GM12874 (cell line): ENCODE results near the gene HNRNPA1.

Source experiments
- CTCF ChIP-seq: IDR thresholded peaks from 2 replicates; pipeline ENCODE4 v1.5.1; 2011; ENCODE audit warnings: low read depth, mild to moderate bottlenecking, control low read depth, low read length, moderate library complexity; ENCODE audit not compliant: insufficient read depth

Gene HNRNPA1

GRCh38 chr12:54262403-54262925 lies 18.1 kb upstream of the HNRNPA1 start:
- TF ChIP-seq CTCF, result no peak

- TF ChIP-seq CTCF, result no peak
These were observed 15.1 kb upstream of the HNRNPA1 start for GRCh38 chr12:54265364-54265812.

GRCh38 chr12:54266852-54267251 lies 13.7 kb upstream of the HNRNPA1 start:
- TF ChIP-seq CTCF, result no peak

- TF ChIP-seq CTCF, result no peak
These were observed 10.2 kb upstream of the HNRNPA1 start for GRCh38 chr12:54270345-54270744.

- TF ChIP-seq CTCF, result no peak
These were observed 8.3 kb upstream of the HNRNPA1 start for GRCh38 chr12:54272214-54272613.

GRCh38 chr12:54273981-54274380 lies 6.5 kb upstream of the HNRNPA1 start:
- TF ChIP-seq CTCF, result no peak

- TF ChIP-seq CTCF, result no peak
These were observed 4.2 kb upstream of the HNRNPA1 start for GRCh38 chr12:54276368-54276767.
